Activated CD4-positive, CD25-positive, alpha-beta regulatory T cell treated with anti-CD3 and anti-CD28 coated beads, Interleukin-2, amount 50 U/mL, for 24 hours (primary cell): Measurements from ENCODE around the gene CCDC15.

ENCODE experiments used
- ATAC-seq, 2 donors: fragments of 150-1000 bp; cut with Tn5 transposase; one replicate each; pipeline ENCODE4 v1.10.0; 2021; ENCODE audit warnings: mild to moderate bottlenecking in 1 of 2, moderate library complexity in 1 of 2

The CCDC15 gene

GRCh38 chr11:125070699-125071254 is 116.8 kb downstream of the CCDC15 start:
- ATAC-seq, result peak; percentile 67 to 71

GRCh38 chr11:125071435-125071834 is 117.4 kb downstream of the CCDC15 start:
- ATAC-seq, result no peak

GRCh38 chr11:125071846-125072217 is 117.8 kb downstream of the CCDC15 start:
- ATAC-seq, result no peak

- peak in 1 of 2 donors; percentile 18 for ATAC-seq
Observed at GRCh38 chr11:125072218-125072960, 118.4 kb downstream of the CCDC15 start.

GRCh38 chr11:125072961-125073590 is 119.1 kb downstream of the CCDC15 start:
- ATAC-seq, result no peak

GRCh38 chr11:125073616-125074483 is 119.8 kb downstream of the CCDC15 start:
- no peak for ATAC-seq

- no peak for ATAC-seq
Observed at GRCh38 chr11:125074511-125075241, 120.7 kb downstream of the CCDC15 start.

GRCh38 chr11:125075242-125075625 is 121.2 kb downstream of the CCDC15 start:
- no peak for ATAC-seq

- ATAC-seq, result no peak
Observed at GRCh38 chr11:125075900-125076317, 121.9 kb downstream of the CCDC15 start.

- no peak for ATAC-seq
Observed at GRCh38 chr11:125076378-125076945, 122.5 kb downstream of the CCDC15 start.

GRCh38 chr11:125078016-125078415 is 124.0 kb downstream of the CCDC15 start:
- no peak for ATAC-seq

- no peak for ATAC-seq
Observed at GRCh38 chr11:125078516-125079140, 124.6 kb downstream of the CCDC15 start.

GRCh38 chr11:125079151-125079877 is 125.3 kb downstream of the CCDC15 start:
- no peak for ATAC-seq

GRCh38 chr11:125079878-125080530 is 126.0 kb downstream of the CCDC15 start:
- no peak for ATAC-seq

- no peak for ATAC-seq
Observed at GRCh38 chr11:125080531-125080911, 126.5 kb downstream of the CCDC15 start.

- no peak for ATAC-seq
Observed at GRCh38 chr11:125081098-125081798, 127.2 kb downstream of the CCDC15 start.

GRCh38 chr11:125082040-125082439 is 128.0 kb downstream of the CCDC15 start:
- no peak for ATAC-seq

GRCh38 chr11:125082611-125083311 is 128.8 kb downstream of the CCDC15 start:
- ATAC-seq, result no peak
